22Rv1 (cell line): ENCODE measurements around the gene JARID2.

Experiments
- ZFX ChIP-seq: fragments of 450-650 bp; IDR thresholded peaks from 2 replicates; pipeline ENCODE4 v1.6.1; 2017; ENCODE audit warnings: antibody characterized with exemption, borderline replicate concordance
- TF ChIP-seq, protein P1 (sequence below): fragments of 450-650 bp; IDR thresholded peaks from 2 replicates; pipeline ENCODE4 v1.5.1; 2017; ENCODE audit warnings: mild to moderate bottlenecking

DNA sequence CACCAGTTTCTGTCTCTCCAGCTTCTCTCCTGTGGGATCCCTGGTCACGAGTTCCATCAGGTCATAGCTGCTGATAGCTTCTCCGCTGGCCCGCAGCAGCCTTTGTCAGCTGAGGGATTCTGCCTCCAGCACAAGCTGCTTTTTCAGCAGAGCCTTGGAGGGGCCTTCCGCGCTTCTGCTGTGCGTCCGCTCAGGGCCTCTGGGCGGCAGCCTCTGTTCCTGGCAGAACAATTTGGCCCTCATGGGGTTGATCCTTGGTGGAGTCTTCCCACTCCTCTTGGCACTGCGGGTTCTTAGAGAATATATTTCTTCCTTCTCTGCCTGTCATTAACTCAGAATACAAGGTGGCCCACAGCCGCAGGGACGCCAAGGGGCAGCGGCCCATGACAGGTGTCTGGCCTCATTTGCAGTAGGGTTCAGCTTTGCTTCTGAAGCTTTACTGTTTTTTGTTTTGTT, 258.2 kb downstream of the JARID2 start:
- TF ChIP-seq, protein P1, sequence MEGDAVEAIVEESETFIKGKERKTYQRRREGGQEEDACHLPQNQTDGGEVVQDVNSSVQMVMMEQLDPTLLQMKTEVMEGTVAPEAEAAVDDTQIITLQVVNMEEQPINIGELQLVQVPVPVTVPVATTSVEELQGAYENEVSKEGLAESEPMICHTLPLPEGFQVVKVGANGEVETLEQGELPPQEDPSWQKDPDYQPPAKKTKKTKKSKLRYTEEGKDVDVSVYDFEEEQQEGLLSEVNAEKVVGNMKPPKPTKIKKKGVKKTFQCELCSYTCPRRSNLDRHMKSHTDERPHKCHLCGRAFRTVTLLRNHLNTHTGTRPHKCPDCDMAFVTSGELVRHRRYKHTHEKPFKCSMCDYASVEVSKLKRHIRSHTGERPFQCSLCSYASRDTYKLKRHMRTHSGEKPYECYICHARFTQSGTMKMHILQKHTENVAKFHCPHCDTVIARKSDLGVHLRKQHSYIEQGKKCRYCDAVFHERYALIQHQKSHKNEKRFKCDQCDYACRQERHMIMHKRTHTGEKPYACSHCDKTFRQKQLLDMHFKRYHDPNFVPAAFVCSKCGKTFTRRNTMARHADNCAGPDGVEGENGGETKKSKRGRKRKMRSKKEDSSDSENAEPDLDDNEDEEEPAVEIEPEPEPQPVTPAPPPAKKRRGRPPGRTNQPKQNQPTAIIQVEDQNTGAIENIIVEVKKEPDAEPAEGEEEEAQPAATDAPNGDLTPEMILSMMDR = no peak
- no peak for TF ChIP-seq ZFX
